IMR-90 (cell line): ENCODE results near the gene HNRNPC. TPM values are rescaled to one million over a fixed set of nuclear protein-coding genes. Genes with fewer than 3 reads are reported as not detected.

Experiments used
- ATAC-seq: fragments of 200-7000 bp; cut with Tn5 transposase; 2 replicates; pipeline ENCODE4 v1.9.1; 2020; ENCODE audit warnings: low read depth, mild to moderate bottlenecking, moderate library complexity
- BruUV-seq: library from RNA; stranded (reverse); fragments of 400-500 nt; replicated peaks from 2 replicates; lab custom pipeline; 2021; lab: Mats Ljungman, UMichigan
- CTCF ChIA-PET: fragments of 300-600 bp; formaldehyde crosslinking; extraction: SDS; loops from one replicate; lab custom pipeline; 2021; ENCODE audit warnings: antibody characterized with exemption; lab: Yijun Ruan, JAX
- POLR2A ChIA-PET: fragments of 300-600 bp; sonication (Branson Sonifier 250); formaldehyde crosslinking; loops from one replicate; lab custom pipeline; 2022; ENCODE audit warnings: antibody characterized with exemption; ENCODE audit not compliant: unreplicated experiment; lab: Charles Lee
- DNase-seq: peaks from one replicate; pipeline ENCODE4 v3.0.0; 2013
- H2AFZ ChIP-seq: replicated peaks from 2 replicates; pipeline ENCODE3; 2013; ENCODE audit warnings: low read length, mild to moderate bottlenecking; ENCODE audit not compliant: poor library complexity
- H2AK5ac ChIP-seq: 2 replicates; pipeline ENCODE4 v1.6.1; 2013; ENCODE audit warnings: low read depth, low read length, inconsistent platforms
- H2AK9ac ChIP-seq: replicated peaks from 2 replicates; pipeline ENCODE3; 2013; ENCODE audit warnings: mild to moderate bottlenecking, low read depth, low read length, moderate library complexity; ENCODE audit not compliant: poor library complexity
- H2BK120ac ChIP-seq: 2 replicates; pipeline ENCODE4 v1.6.1; 2013; ENCODE audit warnings: low read depth, low read length, inconsistent platforms
- H2BK15ac ChIP-seq: 3 replicates; pipeline ENCODE4 v1.6.1; 2013; ENCODE audit warnings: low read depth, low read length, inconsistent platforms
- H2BK20ac ChIP-seq: 2 replicates; pipeline ENCODE4 v1.6.1; 2013; ENCODE audit warnings: low read depth, mild to moderate bottlenecking, inconsistent platforms, low read length, moderate library complexity
- H2BK5ac ChIP-seq: 2 replicates; pipeline ENCODE4 v1.6.1; 2013; ENCODE audit warnings: mild to moderate bottlenecking, low read depth, low read length, inconsistent platforms; ENCODE audit not compliant: poor library complexity, severe bottlenecking
- H3K14ac ChIP-seq: replicated peaks from 2 replicates; pipeline ENCODE4 v1.6.1; 2013; ENCODE audit warnings: low read depth, low read length, inconsistent platforms
- H3K18ac ChIP-seq: 2 replicates; pipeline ENCODE4 v1.6.1; 2013; ENCODE audit warnings: low read depth, low read length, control low read depth
- H3K23ac ChIP-seq: 2 replicates; pipeline ENCODE4 v1.6.1; 2013; ENCODE audit warnings: low read depth, low read length, inconsistent platforms
- H3K27ac ChIP-seq: 2 replicates; pipeline ENCODE4 v1.5.1; 2013; ENCODE audit warnings: mild to moderate bottlenecking, control low read depth, low read length; ENCODE audit not compliant: insufficient read depth
- H3K27me3 ChIP-seq: 2 replicates; pipeline ENCODE4 v1.6.1; 2013; ENCODE audit warnings: low read length; ENCODE audit not compliant: control insufficient read depth, insufficient read depth
- H3K36me3 ChIP-seq: 2 replicates; pipeline ENCODE4 v1.6.1; 2013; ENCODE audit warnings: low read length, mixed read lengths; ENCODE audit not compliant: control insufficient read depth, insufficient read depth
- H3K4ac ChIP-seq: 2 replicates; pipeline ENCODE4 v1.6.1; 2013; ENCODE audit warnings: low read depth, low read length, inconsistent platforms
- H3K4me1 ChIP-seq: 2 replicates; pipeline ENCODE4 v1.6.1; 2013; ENCODE audit warnings: low read length, mixed read lengths; ENCODE audit not compliant: control insufficient read depth, insufficient read depth
- H3K4me2 ChIP-seq: 2 replicates; pipeline ENCODE4 v1.6.1; 2013; ENCODE audit warnings: low read depth, mild to moderate bottlenecking, control low read depth, low read length, moderate library complexity
- H3K4me3 ChIP-seq: 2 replicates; pipeline ENCODE4 v1.5.1; 2013; ENCODE audit warnings: low read depth, mild to moderate bottlenecking, control low read depth, low read length, moderate library complexity; ENCODE audit not compliant: insufficient read depth
- H3K56ac ChIP-seq: 2 replicates; pipeline ENCODE4 v1.6.1; 2013; ENCODE audit warnings: low read length, inconsistent platforms; ENCODE audit not compliant: insufficient read depth; ENCODE audit errors: extremely low read depth
- H3K79me1 ChIP-seq, 2 experiments: 2 replicates each; pipeline ENCODE4 v1.6.1; 2013; ENCODE audit warnings: low read length in 2 of 2, inconsistent platforms in 1 of 2, low read depth in 1 of 2
- H3K9ac ChIP-seq: 2 replicates; pipeline ENCODE4 v1.6.1; 2013; ENCODE audit warnings: low read depth, low read length, control low read depth
- H3K9me1 ChIP-seq: 2 replicates; pipeline ENCODE4 v1.6.1; 2013; ENCODE audit warnings: low read length, inconsistent platforms; ENCODE audit not compliant: insufficient read depth
- H3K9me3 ChIP-seq: 2 replicates; pipeline ENCODE4 v1.6.1; 2013; ENCODE audit warnings: low read length; ENCODE audit not compliant: control insufficient read depth, insufficient read depth
- H4K20me1 ChIP-seq: 2 replicates; pipeline ENCODE4 v1.6.1; 2013; ENCODE audit warnings: low read length, inconsistent platforms; ENCODE audit not compliant: insufficient read depth
- H4K5ac ChIP-seq: 2 replicates; pipeline ENCODE4 v1.6.1; 2013; ENCODE audit warnings: mild to moderate bottlenecking, low read depth, low read length, control low read depth
- H4K8ac ChIP-seq, 2 experiments: 2 replicates each; pipeline ENCODE4 v1.6.1; 2013; ENCODE audit warnings: low read depth in 2 of 2, low read length in 2 of 2, control low read depth in 1 of 2, inconsistent platforms in 1 of 2
- H4K91ac ChIP-seq: 2 replicates; pipeline ENCODE4 v1.6.1; 2013; ENCODE audit warnings: low read depth, low read length, inconsistent platforms; ENCODE audit not compliant: insufficient read depth
- BHLHE40 ChIP-seq: fragments of 150-350 bp; IDR thresholded peaks from 2 replicates; pipeline ENCODE4 v1.6.1; 2016; ENCODE audit warnings: mild to moderate bottlenecking, low read depth, low read length
- POLR2A ChIP-seq: IDR thresholded peaks from 2 replicates; pipeline ENCODE4 v1.6.1; 2012; ENCODE audit warnings: mild to moderate bottlenecking, low read depth, low read length
- WGBS, 2 experiments: methylation state at CpG; one replicate each; pipeline versions ENCODE4 v1.1.5 to v1.1.7; 2013; ENCODE audit warnings: missing lambda C conversion rate in 2 of 2; ENCODE audit not compliant: insufficient read length in 1 of 2; ENCODE audit errors: extremely low coverage in 2 of 2; 5-methylcytosine and 5-hydroxymethylcytosine counted together
- dilution Hi-C: fragments of 300-500 bp; cut with HindIII; formaldehyde crosslinking; loops from one replicate; pipeline ENCODE4 v1.14.3; 2018; ENCODE audit warnings: low sequenced_read_pairs; ENCODE audit not compliant: unreplicated experiment
- in situ Hi-C: fragments of 300-500 bp; cut with MboI; formaldehyde crosslinking; loops from 3 replicates; pipeline ENCODE4 v1.14.3; 2019; ENCODE audit warnings: low sequenced_read_pairs, inconsistent platforms, mixed read lengths
- intact Hi-C: fragments of 100-400 bp; cut with micrococcal nuclease; formaldehyde crosslinking; loops from 2 replicates; pipeline ENCODE4 v1.10.0; 2022
- polyA plus RNA-seq, 3 experiments: library from polyadenylated mRNA; depleted of rRNA; stranded (reverse); fragments of >200 nt; gene quantifications; 2 replicates each; pipeline ENCODE4 v1.2.3, GENCODE V29; 2012; ENCODE audit warnings: low replicate concordance in 1 of 3
- total RNA-seq: library from RNA; depleted of rRNA; stranded (reverse); fragments of >200 nt; gene quantifications from 2 replicates; pipeline ENCODE4 v1.2.3, GENCODE V29; 2012

Gene HNRNPC
- total and polyA plus RNA-seq, 2 of the 4 experiments (the other 2 are of a cell fraction), result 308 to 615 TPM

DNA sequence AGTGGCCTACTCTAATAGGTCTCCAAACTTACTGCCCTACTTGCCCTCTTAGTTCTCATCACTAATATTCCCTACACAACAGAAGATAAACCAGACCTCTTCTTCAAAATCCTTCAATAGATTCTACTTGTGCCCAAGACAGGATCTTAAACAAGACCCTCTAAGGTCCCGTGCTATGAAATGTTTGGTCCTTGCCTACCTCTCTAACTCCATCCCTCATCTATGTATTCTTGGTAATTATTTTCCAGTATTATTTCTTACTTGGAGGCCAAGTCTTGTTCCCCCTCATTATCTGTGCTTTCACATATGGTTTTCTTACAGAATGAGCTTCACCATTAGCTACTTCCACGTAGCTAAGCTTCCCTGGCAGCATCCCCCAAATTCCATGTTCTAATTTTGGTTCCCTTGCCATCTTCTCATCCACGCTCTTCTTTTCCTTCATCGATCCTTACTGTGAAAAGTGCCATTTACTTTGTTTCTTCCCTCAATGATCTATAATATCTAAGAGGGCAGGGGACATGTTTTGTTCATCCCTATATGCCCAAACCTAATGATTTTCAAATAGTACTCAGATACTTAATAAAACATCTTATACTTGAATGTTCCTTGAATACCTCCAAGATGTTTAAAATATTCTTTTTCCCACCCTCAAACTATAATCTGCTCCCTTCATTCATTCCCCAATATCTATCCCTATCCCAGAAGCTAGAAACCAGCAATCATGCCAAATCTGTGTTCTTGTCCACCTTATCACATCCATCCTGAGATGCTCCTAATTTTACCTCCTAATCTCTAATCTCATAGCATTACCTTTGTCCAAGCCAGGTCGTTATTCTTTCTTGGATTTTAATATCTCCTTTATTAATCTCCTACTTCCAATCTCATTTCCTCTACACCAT, 10.1 kb downstream of the HNRNPC start:
- Histone ChIP-seq H2BK5ac (no peak overlapping the region), H3K4ac (no peak overlapping the region), H3K56ac (no peak overlapping the region), H4K5ac (no peak overlapping the region), H2AFZ (no peak overlapping the region), H2BK15ac (no peak overlapping the region), H4K91ac (no peak overlapping the region), H3K4me2 (no peak overlapping the region), H3K27ac (no peak overlapping the region), H4K8ac (no peak overlapping the region), H3K4me3 (no peak overlapping the region), H2BK120ac (no peak overlapping the region), H3K9me1 (peaks cover 22% of the 10 kb centered on the region), H3K14ac (no peak overlapping the region), H2BK20ac (no peak overlapping the region), H3K79me1 (peaks cover 5 to 49% of the 10 kb centered on the region in 2 experiments; a peak in 3 of 4 replicates), H4K20me1 (peaks cover 97% of the 10 kb centered on the region), H3K9me3 (no peaks in the 10 kb centered on the region), H3K27me3 (no peaks in the 10 kb centered on the region), H2AK5ac (no peak overlapping the region), H3K18ac (no peak overlapping the region), H3K36me3 (peaks cover 40% of the 10 kb centered on the region), H2AK9ac (no peak overlapping the region), H3K4me1 (peaks cover 11% of the 10 kb centered on the region), H3K9ac (no peak overlapping the region), H3K23ac (peak overlapping the region; percentile 33; the same call in 1 of the 2 replicates)
- dilution Hi-C loops (no loop called here), in situ Hi-C loops (no loop called here), intact Hi-C loops (no loop called here)
- DNase-seq (no peak), ATAC-seq (no peak)
- no TSS peak for BruUV-seq
- POLR2A ChIA-PET, result no interaction called here
- CTCF ChIA-PET, result no interaction called here
- no CpG with 5 or more reads among the region's 5 CpGs for WGBS, 2 experiments
- TF ChIP-seq BHLHE40 (no peak), POLR2A (0 out of 2 replicates have a peak, but pooled peaks have one; percentile 21)
